Activated CD4-positive, alpha-beta T cell treated with anti-CD3 and anti-CD28 coated beads, Interleukin-2, amount 10 ng/mL, durations not matched to agents 24 days and 14 days (primary cell): ENCODE data around the gene EMC9. TPM values are rescaled to one million over a fixed set of nuclear protein-coding genes. Genes with fewer than 3 reads are reported as not detected.

ENCODE experiments used
- DNase-seq: peaks from one replicate; pipeline ENCODE4 v3.0.0; 2022
- H3K27ac Mint-ChIP-seq: one replicate; pipeline ENCODE4 v1.8.0; 2022; ENCODE audit warnings: mild to moderate bottlenecking, mixed read lengths
- H3K27me3 Mint-ChIP-seq: one replicate; pipeline ENCODE4 v1.8.0; 2022; ENCODE audit warnings: mixed read lengths
- H3K36me3 Mint-ChIP-seq: one replicate; pipeline ENCODE4 v1.8.0; 2022; ENCODE audit warnings: low read depth, mild to moderate bottlenecking, mixed read lengths
- H3K4me1 Mint-ChIP-seq: one replicate; pipeline ENCODE4 v1.8.0; 2021; ENCODE audit warnings: mixed read lengths
- H3K4me3 Mint-ChIP-seq: one replicate; pipeline ENCODE4 v1.8.0; 2022; ENCODE audit warnings: mild to moderate bottlenecking, moderate library complexity, mixed read lengths
- H3K9me3 Mint-ChIP-seq: one replicate; pipeline ENCODE4 v1.8.0; 2021; ENCODE audit warnings: mixed read lengths
- intact Hi-C: fragments of 100-400 bp; cut with micrococcal nuclease; formaldehyde crosslinking; loops from one replicate; pipeline ENCODE4 v1.15.1; 2023
- total RNA-seq: library from RNA; stranded (reverse); gene quantifications from 2 replicates; pipeline ENCODE4 v1.2.3, GENCODE V29; 2022

Gene EMC9
- total RNA-seq, 1 donor from 2014 or later = 26.6 TPM

- peaks cover 2% of the 10 kb centered on the region for H3K27me3 Mint-ChIP-seq
- H3K4me1 Mint-ChIP-seq = peaks cover 54% of the 10 kb centered on the region
- intact Hi-C loops = no loop called here
- no peaks in the 10 kb centered on the region for H3K9me3 Mint-ChIP-seq
- DNase-seq = no peak
- H3K36me3 Mint-ChIP-seq = peaks cover 85% of the 10 kb centered on the region
- H3K27ac Mint-ChIP-seq = peak overlapping the region; percentile 53
- no peak overlapping the region for H3K4me3 Mint-ChIP-seq
Measured at GRCh38 chr14:24165785-24166184, 24.4 kb upstream of the EMC9 start.

- H3K36me3 Mint-ChIP-seq = peaks cover 85% of the 10 kb centered on the region
- no peaks in the 10 kb centered on the region for H3K9me3 Mint-ChIP-seq
- intact Hi-C loops = loop anchor here (5.0 kb wide), 2 partner anchors 107 to 152 kb away; no protein-coding TSS in a partner anchor
- H3K4me1 Mint-ChIP-seq = peaks cover 61% of the 10 kb centered on the region
- no peak for DNase-seq
- H3K27ac Mint-ChIP-seq = peak overlapping the region; percentile 68
- H3K27me3 Mint-ChIP-seq = peaks cover 2% of the 10 kb centered on the region
- peak overlapping the region; percentile 49 for H3K4me3 Mint-ChIP-seq
Measured at GRCh38 chr14:24164518-24164991, 23.2 kb upstream of the EMC9 start.

- intact Hi-C loops = loop anchor here (5.0 kb wide), 2 partner anchors 105 to 150 kb away; no protein-coding TSS in a partner anchor
- H3K9me3 Mint-ChIP-seq = no peaks in the 10 kb centered on the region
- DNase-seq = peak; percentile 74
- H3K4me1 Mint-ChIP-seq = peaks cover 51% of the 10 kb centered on the region
- H3K4me3 Mint-ChIP-seq = peak overlapping the region; percentile 93
- H3K36me3 Mint-ChIP-seq = peaks cover 89% of the 10 kb centered on the region
- peak overlapping the region; percentile 97 for H3K27ac Mint-ChIP-seq
- H3K27me3 Mint-ChIP-seq = peaks cover 2% of the 10 kb centered on the region
Measured at GRCh38 chr14:24162093-24162492, 20.7 kb upstream of the EMC9 start.

GRCh38 chr14:24160850-24161804 is 19.7 kb upstream of the EMC9 start, which contains the start of gene IRF9:
TSS of gene IRF9 (plus strand) at chr14:24161265. CDS start at chr14:24162145, 880 bp downstream.
- Mint-ChIP-seq H3K9me3 (no peaks in the 10 kb centered on the region), H3K27me3 (peaks cover 2% of the 10 kb centered on the region), H3K27ac (peak within 1 kb of the TSS; percentile 97), H3K36me3 (peaks cover 86% of the 10 kb centered on the region), H3K4me3 (peak within 1 kb of the TSS; percentile 93), H3K4me1 (peaks cover 51% of the 10 kb centered on the region)
- intact Hi-C loops = loop anchor here (1.0 to 5.0 kb wide), 9 partner anchors 14 to 149 kb away; partner anchors contain the start of genes CHMP4A, DCAF11, EMC9 and IPO4
- peak; percentile 100 for DNase-seq

- intact Hi-C loops = loop anchor here (5.0 kb wide), 2 partner anchors 103 to 148 kb away; no protein-coding TSS in a partner anchor
- H3K27ac Mint-ChIP-seq = peak overlapping the region; percentile 97
- peak overlapping the region; percentile 93 for H3K4me3 Mint-ChIP-seq
- peaks cover 49% of the 10 kb centered on the region for H3K4me1 Mint-ChIP-seq
- no peaks in the 10 kb centered on the region for H3K9me3 Mint-ChIP-seq
- peaks cover 86% of the 10 kb centered on the region for H3K36me3 Mint-ChIP-seq
- H3K27me3 Mint-ChIP-seq = peaks cover 2% of the 10 kb centered on the region
- DNase-seq = no peak
Measured at GRCh38 chr14:24160499-24160849, 19.1 kb upstream of the EMC9 start.

GRCh38 chr14:24159777-24160498 is 18.5 kb upstream of the EMC9 start:
- H3K4me3 Mint-ChIP-seq = peak overlapping the region; percentile 93
- H3K4me1 Mint-ChIP-seq = peaks cover 46% of the 10 kb centered on the region
- peaks cover 2% of the 10 kb centered on the region for H3K27me3 Mint-ChIP-seq
- no peak for DNase-seq
- intact Hi-C loops = loop anchor here (5.0 kb wide), 2 partner anchors 103 to 148 kb away; no protein-coding TSS in a partner anchor
- H3K36me3 Mint-ChIP-seq = peaks cover 84% of the 10 kb centered on the region
- peak overlapping the region; percentile 97 for H3K27ac Mint-ChIP-seq
- H3K9me3 Mint-ChIP-seq = no peaks in the 10 kb centered on the region

- intact Hi-C loops = no loop called here
- peaks cover 72% of the 10 kb centered on the region for H3K36me3 Mint-ChIP-seq
- DNase-seq = no peak
- H3K27ac Mint-ChIP-seq = no peak overlapping the region
- peaks cover 2% of the 10 kb centered on the region for H3K27me3 Mint-ChIP-seq
- H3K4me3 Mint-ChIP-seq = no peak overlapping the region
- H3K4me1 Mint-ChIP-seq = peaks cover 30% of the 10 kb centered on the region
- no peaks in the 10 kb centered on the region for H3K9me3 Mint-ChIP-seq
Measured at GRCh38 chr14:24157331-24157730, 15.9 kb upstream of the EMC9 start.

- Mint-ChIP-seq H3K4me1 (peaks cover 27% of the 10 kb centered on the region), H3K27ac (peak overlapping the region; percentile 39)
- intact Hi-C loops = no loop called here
Measured at GRCh38 chr14:24156840-24157239, 15.4 kb upstream of the EMC9 start.

GRCh38 chr14:24155100-24155499 is 13.7 kb upstream of the EMC9 start:
- Mint-ChIP-seq H3K27ac (no peak overlapping the region), H3K4me1 (peaks cover 22% of the 10 kb centered on the region), H3K27me3 (no peaks in the 10 kb centered on the region), H3K9me3 (no peaks in the 10 kb centered on the region), H3K36me3 (peaks cover 66% of the 10 kb centered on the region), H3K4me3 (no peak overlapping the region)
- DNase-seq = no peak
- intact Hi-C loops = no loop called here

More at GRCh38 chr14:24156840-24157239, 15.4 kb upstream of the EMC9 start:
- no peak overlapping the region for H3K4me3 Mint-ChIP-seq
- DNase-seq = no peak
- H3K27me3 Mint-ChIP-seq = peaks cover 2% of the 10 kb centered on the region
- no peaks in the 10 kb centered on the region for H3K9me3 Mint-ChIP-seq
- peaks cover 71% of the 10 kb centered on the region for H3K36me3 Mint-ChIP-seq

- H3K9me3 Mint-ChIP-seq = no peaks in the 10 kb centered on the region
- H3K27ac Mint-ChIP-seq = no peak overlapping the region
- H3K36me3 Mint-ChIP-seq = peaks cover 56% of the 10 kb centered on the region
- no peaks in the 10 kb centered on the region for H3K27me3 Mint-ChIP-seq
- H3K4me3 Mint-ChIP-seq = no peak overlapping the region
- H3K4me1 Mint-ChIP-seq = peaks cover 33% of the 10 kb centered on the region
- intact Hi-C loops = no loop called here
- no peak for DNase-seq
Measured at GRCh38 chr14:24151404-24152080, 10.2 kb upstream of the EMC9 start.

GRCh38 chr14:24150993-24151392 is 9.6 kb upstream of the EMC9 start:
- H3K9me3 Mint-ChIP-seq = no peaks in the 10 kb centered on the region
- H3K27me3 Mint-ChIP-seq = no peaks in the 10 kb centered on the region
- intact Hi-C loops = no loop called here
- peaks cover 57% of the 10 kb centered on the region for H3K36me3 Mint-ChIP-seq
- peaks cover 33% of the 10 kb centered on the region for H3K4me1 Mint-ChIP-seq
- H3K27ac Mint-ChIP-seq = no peak overlapping the region
- DNase-seq = no peak
- no peak overlapping the region for H3K4me3 Mint-ChIP-seq

GRCh38 chr14:24150567-24150966 is 9.2 kb upstream of the EMC9 start:
- peaks cover 34% of the 10 kb centered on the region for H3K4me1 Mint-ChIP-seq
- H3K9me3 Mint-ChIP-seq = no peaks in the 10 kb centered on the region
- DNase-seq = no peak
- H3K27ac Mint-ChIP-seq = peak overlapping the region; percentile 31
- peaks cover 57% of the 10 kb centered on the region for H3K36me3 Mint-ChIP-seq
- intact Hi-C loops = no loop called here
- H3K27me3 Mint-ChIP-seq = no peaks in the 10 kb centered on the region
- no peak overlapping the region for H3K4me3 Mint-ChIP-seq

GRCh38 chr14:24150061-24150460 is 8.7 kb upstream of the EMC9 start:
- no peak overlapping the region for H3K27ac Mint-ChIP-seq
- no peak overlapping the region for H3K4me3 Mint-ChIP-seq
- H3K9me3 Mint-ChIP-seq = no peaks in the 10 kb centered on the region
- intact Hi-C loops = no loop called here
- peaks cover 38% of the 10 kb centered on the region for H3K4me1 Mint-ChIP-seq
- no peaks in the 10 kb centered on the region for H3K27me3 Mint-ChIP-seq
- DNase-seq = no peak
- peaks cover 59% of the 10 kb centered on the region for H3K36me3 Mint-ChIP-seq
